ENCODE data around the gene SMAP1. TPM values are rescaled to one million over a fixed set of nuclear protein-coding genes. Genes with fewer than 3 reads are reported as not detected.

The SMAP1 gene
- total and polyA plus RNA-seq, 12 donors: 11.3 to 39.8 (median 24.2) TPM

- no peaks in the 10 kb centered on the region for H3K36me3 ChIP-seq (replicated peaks in 1 of 2)
- DNase-seq: no peak
- TF ChIP-seq POLR2A (IDR thresholded peaks at IDR 0.05): no peak
- no peak for TF ChIP-seq CTCF (IDR thresholded peaks at IDR 0.05)
- H3K4me3 ChIP-seq: no peak overlapping the region
- WGBS, 4 donors: 96 to 100% (median 97%) methylated on average over 2 of the region's 2 CpGs
- intact Hi-C loops (cut with DNase I): no loop called here
- no peaks in the 10 kb centered on the region for H3K9me3 ChIP-seq (replicated peaks in 1 of 3)
- no peak overlapping the region for H3K27ac ChIP-seq
- H3K27me3 ChIP-seq: no peaks in the 10 kb centered on the region
- no peaks in the 10 kb centered on the region for H3K4me1 ChIP-seq (replicated peaks in 1 of 2)
Observed at GRCh38 chr6:70779934-70780333, 112.3 kb downstream of the SMAP1 start.

- Histone ChIP-seq H3K4me1 (replicated peaks in 1 of 2) (no peaks in the 10 kb centered on the region), H3K9me3 (replicated peaks in 1 of 3) (no peaks in the 10 kb centered on the region), H3K4me3 (no peak overlapping the region), H3K36me3 (replicated peaks in 1 of 2) (no peaks in the 10 kb centered on the region), H3K27me3 (no peaks in the 10 kb centered on the region), H3K27ac (no peak overlapping the region)
- WGBS, 4 donors: 86 to 89% (median 87%) methylated on average over 3 of the region's 3 CpGs
- TF ChIP-seq POLR2A (IDR thresholded peaks at IDR 0.05): no peak
- TF ChIP-seq CTCF (IDR thresholded peaks at IDR 0.05): no peak
- no peak for DNase-seq
- intact Hi-C loops (cut with DNase I): no loop called here
Observed at GRCh38 chr6:70790483-70791224, 123.0 kb downstream of the SMAP1 start.

- TF ChIP-seq POLR2A (IDR thresholded peaks at IDR 0.05): no peak
- no peak for TF ChIP-seq CTCF (IDR thresholded peaks at IDR 0.05)
- H3K27me3 ChIP-seq: no peaks in the 10 kb centered on the region
- no peak overlapping the region for H3K4me3 ChIP-seq
- no peaks in the 10 kb centered on the region for H3K9me3 ChIP-seq (replicated peaks in 1 of 3)
- H3K36me3 ChIP-seq (replicated peaks in 1 of 2): no peaks in the 10 kb centered on the region
- H3K27ac ChIP-seq: no peak overlapping the region
- 86 to 94% (median 90%) methylated on average over 1 of the region's 1 CpG for WGBS, 4 donors
- no peaks in the 10 kb centered on the region for H3K4me1 ChIP-seq (replicated peaks in 1 of 2)
- intact Hi-C loops (cut with DNase I): no loop called here
- DNase-seq: no peak
Observed at GRCh38 chr6:70797625-70798024, 129.9 kb downstream of the SMAP1 start.

GRCh38 chr6:70806086-70806485 is 138.4 kb downstream of the SMAP1 start:
- DNase-seq: no peak
- intact Hi-C loops (cut with DNase I): no loop called here
- H3K27ac ChIP-seq: no peak overlapping the region
- no peaks in the 10 kb centered on the region for H3K27me3 ChIP-seq
- TF ChIP-seq POLR2A (IDR thresholded peaks at IDR 0.05) (no peak), CTCF (IDR thresholded peaks at IDR 0.05) (no peak)
- H3K9me3 ChIP-seq (replicated peaks in 1 of 3): no peaks in the 10 kb centered on the region
- no peaks in the 10 kb centered on the region for H3K4me1 ChIP-seq (replicated peaks in 1 of 2)
- WGBS, 4 donors: 89 to 98% (median 96%) methylated on average over 6 to 11 of the region's 11 CpGs
- no peak overlapping the region for H3K4me3 ChIP-seq
- H3K36me3 ChIP-seq (replicated peaks in 1 of 2): peaks cover 0 to 5% of the 10 kb centered on the region in 2 donors

Data from adrenal gland (tissue), 12 donors.